DMS153 (cell line): ENCODE data around the gene CAPN6.

ENCODE experiments used
- DNase-seq: peaks from one replicate; lab custom pipeline; 2025; lab: John Stamatoyannopoulos, UW

CAPN6 gene

DNA sequence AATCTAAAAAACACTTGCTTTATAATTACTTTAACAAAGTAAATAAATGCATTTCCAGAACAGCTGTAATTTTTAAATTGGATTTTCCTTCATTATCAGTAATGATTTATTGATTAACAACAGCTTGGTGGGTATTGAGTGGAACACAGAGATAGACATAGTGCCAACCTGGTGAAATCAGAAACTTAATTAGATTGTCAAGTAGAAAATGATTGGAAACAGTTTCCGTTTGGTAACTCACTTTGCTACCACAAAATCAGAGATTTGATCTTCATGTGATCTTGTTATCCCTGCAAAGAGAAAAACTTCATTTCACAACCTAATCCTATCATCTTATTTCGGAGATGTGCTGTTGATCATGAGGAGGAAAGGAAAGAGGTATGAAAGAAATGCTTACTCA is 70.8 kb downstream of the CAPN6 start:
- DNase-seq = no peak
